Islet precursor cell (in vitro differentiated cells): ENCODE results near the gene HLA-DPA1.

Source experiments
- DNase-seq: peaks from one replicate; pipeline ENCODE4 v3.0.0-alpha.2; 2018

The HLA-DPA1 gene

DNA sequence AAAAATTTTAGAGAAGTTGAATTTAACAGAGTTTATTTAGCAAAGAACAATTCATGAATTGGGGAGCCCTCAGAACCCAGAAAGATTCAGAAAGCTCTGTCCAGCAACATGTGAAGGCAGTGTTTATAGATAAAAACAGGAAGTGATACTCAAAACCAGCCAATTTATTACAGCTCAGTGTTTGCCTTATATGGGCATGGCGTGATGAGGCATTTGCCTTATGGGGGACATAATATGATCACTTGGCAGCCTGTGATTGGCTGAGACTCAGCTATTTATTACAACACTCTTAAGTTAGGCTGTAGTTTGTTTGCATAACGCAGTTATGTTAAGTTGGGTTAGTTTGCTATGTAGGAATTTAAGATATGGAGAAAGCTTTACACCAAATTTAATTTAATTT lies 11.5 kb downstream of the HLA-DPA1 start:
- no peak for DNase-seq

GRCh38 chr6:33057222-33058150 lies 16.0 kb downstream of the HLA-DPA1 start:
- DNase-seq, result no peak

DNA sequence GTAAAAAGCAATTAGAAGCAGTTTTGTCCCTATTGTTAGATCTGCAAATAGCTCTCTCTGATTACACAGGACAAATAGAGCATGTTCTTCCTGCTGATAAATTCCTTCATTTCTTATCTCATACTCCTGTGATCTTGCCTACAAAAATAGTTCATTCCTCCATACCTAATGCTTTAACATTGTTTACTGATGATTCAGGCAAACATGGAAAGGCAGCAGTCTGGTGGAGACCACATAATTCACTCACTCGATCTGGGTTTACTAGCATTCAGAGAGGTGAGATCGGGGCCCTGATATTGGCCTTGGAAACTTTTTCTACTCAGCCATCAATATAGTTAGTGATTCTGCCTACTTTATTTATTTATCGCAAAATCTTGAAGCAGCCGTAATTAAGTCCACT lies 20.2 kb downstream of the HLA-DPA1 start:
- no peak for DNase-seq

DNA sequence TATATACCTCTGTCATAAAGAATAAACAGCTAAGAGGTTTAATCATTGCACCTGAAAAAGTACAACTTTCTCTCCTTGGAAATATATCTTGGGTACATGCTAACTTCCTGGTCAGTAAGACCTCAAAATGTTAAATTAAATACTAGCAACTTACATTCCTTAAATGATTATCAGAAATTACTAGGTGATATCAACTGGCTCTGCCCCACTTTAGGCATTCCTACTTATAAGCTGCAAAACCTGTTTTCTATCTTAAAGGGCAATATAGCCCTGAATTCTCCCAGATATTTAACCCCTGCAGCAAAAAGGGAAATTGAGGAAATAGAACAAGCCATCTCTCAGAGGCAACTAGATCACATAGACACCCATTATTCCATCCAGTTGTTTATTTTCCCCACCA lies 20.8 kb downstream of the HLA-DPA1 start:
- no peak for DNase-seq

- no peak for DNase-seq
Measured at GRCh38 chr6:33050014-33050810, 23.2 kb downstream of the HLA-DPA1 start.

DNA sequence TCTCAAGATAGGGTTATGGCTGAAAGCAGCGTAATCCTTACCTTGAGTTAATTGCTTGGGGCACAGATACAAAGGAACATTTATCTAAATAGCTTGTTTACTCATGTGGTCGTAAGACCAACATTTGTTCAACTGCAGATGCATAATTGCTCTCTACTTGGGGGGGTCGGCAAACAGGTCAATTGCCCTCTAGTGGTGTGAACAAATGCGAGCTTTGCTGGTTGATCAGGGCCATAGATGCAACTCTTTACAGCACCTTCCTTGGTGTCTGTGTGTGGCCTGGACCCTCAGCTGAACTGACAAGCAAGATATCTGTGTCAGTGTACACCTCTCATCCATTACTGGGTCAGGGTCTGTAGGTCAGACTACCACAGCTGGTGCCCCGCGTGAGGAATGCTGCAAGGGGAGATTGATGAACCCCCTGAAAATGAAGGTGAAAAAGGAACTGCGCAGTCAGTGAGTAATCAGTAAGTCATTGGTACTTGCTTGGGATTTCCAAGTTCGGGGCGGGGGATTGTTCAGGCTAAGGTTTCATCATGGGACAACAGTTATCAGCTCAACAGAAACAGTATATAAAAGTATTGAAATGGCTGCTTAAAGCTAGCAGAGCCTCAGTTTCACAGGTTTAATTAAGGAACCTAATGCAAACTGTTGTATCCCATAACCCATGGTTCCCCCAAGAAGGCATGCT lies 24.0 kb downstream of the HLA-DPA1 start:
- no peak for DNase-seq

DNA sequence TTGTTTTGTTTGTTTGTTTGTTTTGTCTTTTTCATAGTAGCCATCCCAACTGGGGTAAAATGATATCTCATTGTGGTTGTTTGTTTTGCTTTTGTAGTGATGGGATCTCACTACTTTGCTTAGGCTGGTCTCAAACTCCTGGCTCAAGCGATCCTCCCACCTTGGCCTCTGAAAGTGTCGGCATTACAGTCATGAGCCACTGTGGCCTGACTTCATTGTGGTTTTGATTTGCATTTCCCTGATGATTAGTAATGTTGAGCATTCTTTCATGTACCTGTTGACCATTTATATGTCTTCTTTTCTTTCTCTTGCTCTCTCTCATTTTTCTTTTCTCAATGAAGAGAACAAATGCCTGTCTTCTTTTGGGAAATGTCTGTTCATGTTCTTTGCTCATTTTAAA lies 33.3 kb downstream of the HLA-DPA1 start:
- DNase-seq, result no peak

DNA sequence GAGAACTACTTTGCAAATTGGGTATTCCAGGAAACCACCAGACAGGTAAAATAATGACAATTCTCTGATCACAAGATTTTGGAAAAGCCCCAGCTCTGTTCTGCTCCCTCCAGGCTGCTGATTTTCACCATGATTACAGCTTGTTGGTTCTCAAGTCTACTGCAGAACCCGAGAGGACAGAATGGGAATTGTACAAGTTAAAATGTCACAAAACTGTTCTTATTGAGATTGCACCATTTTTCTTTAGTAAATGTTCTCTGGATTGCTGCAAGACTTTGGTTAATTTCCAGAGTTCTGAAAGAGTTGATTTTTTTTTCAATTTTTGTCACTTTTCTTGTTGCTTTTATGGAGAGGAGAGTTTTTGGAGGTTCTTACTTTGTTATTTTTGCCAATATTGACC lies 36.9 kb downstream of the HLA-DPA1 start:
- no peak for DNase-seq

DNA sequence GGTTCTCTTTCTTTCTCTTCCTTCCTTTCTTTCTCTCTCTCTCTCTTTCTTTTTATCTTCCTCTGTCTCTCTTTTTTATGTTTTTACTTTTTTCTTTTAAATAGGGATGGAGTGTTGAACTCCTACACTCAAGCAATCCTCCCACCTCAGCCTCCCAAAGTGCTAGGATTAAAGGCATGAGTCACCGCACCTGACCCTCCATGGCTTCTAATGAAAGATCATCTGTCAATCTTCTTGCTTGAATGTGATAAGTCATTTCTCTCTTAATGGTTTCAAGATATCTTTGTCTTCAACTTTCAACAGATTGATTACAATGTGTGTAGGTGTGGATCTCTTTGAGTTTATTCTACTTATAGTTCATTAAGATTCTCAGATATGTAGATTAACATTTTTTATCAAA lies 38.9 kb downstream of the HLA-DPA1 start:
- no peak for DNase-seq

GRCh38 chr6:33030245-33030644 lies 43.2 kb downstream of the HLA-DPA1 start:
- no peak for DNase-seq

- no peak for DNase-seq
Measured at GRCh38 chr6:33029328-33030184, 43.9 kb downstream of the HLA-DPA1 start.

- DNase-seq, result no peak
Measured at GRCh38 chr6:33028220-33028849, 45.1 kb downstream of the HLA-DPA1 start.

DNA sequence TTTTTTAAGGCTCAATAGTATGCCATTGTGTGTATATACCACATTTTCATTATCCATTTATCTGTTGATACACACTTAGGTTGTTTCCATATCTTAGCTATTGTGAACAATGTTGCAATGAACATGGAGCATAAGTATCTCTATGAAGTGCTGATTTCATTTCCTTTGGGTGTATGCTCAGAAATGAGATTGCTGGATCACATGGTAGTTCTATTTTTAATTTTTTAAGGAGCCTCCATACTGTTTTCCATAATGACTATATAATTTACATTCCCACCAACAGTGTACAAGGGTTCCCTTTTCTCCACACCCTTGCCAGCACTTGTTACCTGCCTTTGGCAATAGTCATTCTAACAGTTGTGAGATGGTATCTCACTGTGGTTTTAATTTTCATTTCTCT lies 48.9 kb downstream of the HLA-DPA1 start:
- no peak for DNase-seq

GRCh38 chr6:33023536-33023935 lies 49.9 kb downstream of the HLA-DPA1 start:
- DNase-seq, result no peak

DNA sequence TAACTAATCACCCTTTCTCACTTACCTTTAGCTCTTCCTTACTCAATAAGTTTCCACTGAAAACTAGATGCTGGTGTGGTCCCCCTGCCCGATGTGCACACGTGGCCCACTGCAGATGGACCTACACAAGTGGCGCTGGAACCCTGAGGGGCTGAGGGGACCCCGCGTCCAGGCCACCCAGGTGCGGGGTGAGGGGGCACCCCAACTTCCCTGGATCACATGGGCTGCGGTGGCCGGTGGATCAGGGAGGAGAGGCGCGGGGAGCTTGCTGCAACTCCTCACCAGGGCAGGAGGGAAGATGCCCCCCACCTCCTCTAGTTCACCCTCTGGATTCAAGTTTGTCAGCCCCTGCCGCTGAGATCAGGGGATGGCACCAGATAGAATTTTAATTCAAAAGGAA lies 51.5 kb downstream of the HLA-DPA1 start:
- DNase-seq, result no peak

DNA sequence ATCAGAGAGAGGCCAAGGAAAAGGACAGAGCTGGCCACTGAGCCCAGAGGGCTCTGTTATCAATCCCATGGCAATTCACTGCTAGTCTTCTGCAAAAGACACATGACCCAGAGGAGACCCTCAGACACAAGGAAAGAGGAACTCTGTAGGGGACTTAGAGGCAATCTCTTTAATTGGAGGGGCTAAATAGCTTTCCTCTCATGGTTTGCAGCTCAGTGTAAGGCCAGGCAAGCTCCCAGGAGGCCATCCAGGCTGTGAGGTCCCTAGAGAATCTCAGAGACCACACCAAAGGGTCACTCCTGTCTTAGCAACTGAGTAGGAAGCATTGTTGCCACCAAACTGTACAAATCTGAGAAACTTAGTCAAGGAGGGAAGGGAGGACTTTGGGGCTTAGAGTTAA lies 54.1 kb downstream of the HLA-DPA1 start:
- no peak for DNase-seq

DNA sequence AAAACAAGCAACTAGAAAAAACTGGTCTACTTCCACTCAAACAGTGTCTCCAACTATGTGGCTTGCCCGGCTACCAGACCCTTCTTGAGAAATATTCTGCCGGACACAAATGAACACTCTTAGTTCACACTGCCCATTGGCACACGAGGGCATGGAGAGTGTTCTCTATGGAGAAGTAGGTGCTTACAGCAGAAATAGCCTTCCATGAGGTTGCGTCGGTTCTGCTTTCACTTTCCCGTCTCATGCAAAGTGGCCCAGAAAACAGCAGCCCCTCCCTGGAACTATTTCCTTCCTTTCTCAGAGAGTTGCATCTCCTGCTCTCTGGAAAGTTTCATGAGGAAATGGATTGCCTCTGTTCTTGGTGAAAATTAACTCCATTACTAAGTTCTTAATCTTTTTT lies 54.5 kb downstream of the HLA-DPA1 start:
- DNase-seq, result no peak

DNA sequence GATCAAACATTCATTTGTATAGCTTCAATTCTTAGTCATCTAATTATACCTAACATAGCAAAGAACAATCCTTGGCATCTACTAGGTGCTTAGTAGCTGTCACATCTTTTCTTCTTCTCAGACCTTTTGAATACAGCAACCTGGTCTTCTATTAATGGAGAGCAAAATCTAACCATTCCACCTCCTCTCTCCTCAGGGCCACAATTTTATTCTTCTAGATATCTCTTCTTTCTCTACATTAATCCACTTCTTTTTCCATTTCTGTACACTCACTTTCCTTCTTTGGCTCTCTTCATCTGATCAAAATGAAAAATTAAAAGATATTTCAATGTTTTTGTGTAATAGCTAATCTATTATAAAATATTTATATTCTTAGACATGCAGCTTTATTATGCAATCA lies 55.0 kb downstream of the HLA-DPA1 start:
- DNase-seq, result no peak

- DNase-seq, result no peak
Measured at GRCh38 chr6:33017694-33018353, 55.6 kb downstream of the HLA-DPA1 start.

- no peak for DNase-seq
Measured at GRCh38 chr6:33017018-33017417, 56.4 kb downstream of the HLA-DPA1 start.

GRCh38 chr6:33015798-33016197 lies 57.7 kb downstream of the HLA-DPA1 start:
- DNase-seq, result no peak
